Hematopoietic multipotent progenitor cell treated with erythropoietin and hydrocortisone succinate and interleukin-3 and kit ligand, for 4 days (in vitro differentiated cells): ENCODE measurements around the gene FSIP1.

Experiments used
- DNase-seq: peaks from one replicate; pipeline ENCODE4 v3.0.0-alpha.2; 2015

The FSIP1 gene

GRCh38 chr15:39580117-39580484 is 202.5 kb downstream of the FSIP1 start:
- DNase-seq, result peak; percentile 95

DNA sequence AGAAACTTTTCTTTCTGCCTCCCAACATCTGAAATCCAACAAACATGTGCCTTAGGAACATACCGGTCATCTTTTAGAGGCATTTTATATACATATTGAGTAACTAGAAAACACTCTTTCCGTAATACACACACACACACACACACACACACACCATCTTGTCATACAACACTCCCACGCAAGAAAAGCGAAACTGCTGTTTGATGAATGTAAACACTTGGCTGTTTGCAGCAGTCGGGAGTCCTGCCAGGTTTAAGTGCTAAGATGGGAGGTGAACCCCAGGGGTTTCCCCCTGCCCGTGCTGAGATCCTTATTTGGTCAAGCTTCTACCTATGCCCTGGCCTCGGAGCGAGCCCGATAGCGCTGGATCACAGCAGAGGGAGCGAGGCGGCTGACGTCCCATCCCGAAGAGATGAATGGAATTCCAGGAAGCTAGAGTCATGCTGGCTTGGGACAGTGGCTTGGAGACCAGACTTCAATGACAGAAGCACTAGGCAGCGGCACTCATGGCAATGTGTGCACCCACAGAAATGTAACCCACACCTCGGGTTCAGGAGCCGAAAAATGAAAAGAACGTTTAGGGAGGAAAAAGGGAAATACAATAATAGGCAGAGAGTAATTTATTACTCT is 203.0 kb downstream of the FSIP1 start:
- no peak for DNase-seq

- no peak for DNase-seq
Measured at GRCh38 chr15:39578851-39579486, 203.7 kb downstream of the FSIP1 start.

DNA sequence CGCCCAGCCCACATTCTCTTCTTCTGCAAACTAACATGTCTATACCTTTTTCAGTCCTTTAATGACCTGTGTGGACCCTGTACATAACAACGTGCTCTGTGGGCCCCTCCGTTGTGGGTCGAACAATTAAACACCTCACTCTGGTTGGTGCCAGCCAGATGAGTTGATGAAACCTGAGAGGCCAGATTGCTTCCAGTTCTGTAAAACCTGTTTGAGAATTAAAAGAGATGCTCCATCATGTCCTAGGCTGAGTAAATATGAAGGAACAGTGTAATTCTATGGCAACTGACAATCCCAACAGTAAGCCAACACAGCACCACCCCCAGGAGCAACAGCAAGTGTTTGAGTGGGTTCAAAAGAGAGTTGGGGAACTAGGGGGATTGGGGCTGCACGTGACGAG is 207.5 kb downstream of the FSIP1 start:
- DNase-seq, result no peak

DNA sequence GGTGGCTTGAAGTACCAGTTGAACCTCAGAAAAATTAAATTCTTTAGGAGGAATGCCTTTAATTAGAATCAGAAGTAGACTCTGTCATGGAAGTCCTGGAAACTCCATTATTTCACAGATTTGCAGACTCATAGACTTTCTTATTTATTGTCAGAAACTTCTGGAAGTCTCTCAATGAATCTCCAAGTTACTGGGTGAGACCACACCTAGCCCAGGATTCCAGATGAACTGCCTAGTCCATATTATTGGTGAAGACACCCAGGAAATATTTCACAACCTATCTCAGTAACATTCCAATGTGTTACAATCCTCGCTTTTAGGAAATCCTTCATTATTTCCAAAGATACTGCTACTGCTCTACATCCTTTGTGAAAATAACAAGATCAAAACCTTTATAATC is 208.2 kb downstream of the FSIP1 start:
- no peak for DNase-seq

DNA sequence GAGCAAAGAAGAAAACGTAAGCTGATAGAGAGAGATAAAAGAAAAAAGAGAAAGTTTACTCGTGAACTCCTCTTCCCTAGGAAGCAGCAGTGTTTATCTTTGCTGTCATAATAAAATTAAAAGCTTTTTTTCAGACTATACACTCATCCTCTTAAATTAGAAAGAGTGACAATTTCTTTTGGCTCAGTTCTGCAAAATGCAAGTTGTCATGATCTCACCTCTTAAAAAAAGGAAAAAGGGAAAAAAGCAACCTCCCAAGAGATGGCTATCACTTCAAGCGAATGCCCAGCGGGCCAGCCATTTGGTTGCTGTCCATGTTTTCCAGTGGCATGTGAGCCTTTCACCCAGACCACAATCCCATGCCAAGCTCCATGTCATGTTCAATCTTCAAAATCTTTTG is 208.8 kb downstream of the FSIP1 start:
- DNase-seq, result no peak

- DNase-seq, result no peak
Measured at GRCh38 chr15:39573287-39573686, 209.4 kb downstream of the FSIP1 start.

GRCh38 chr15:39565851-39566250 is 216.8 kb downstream of the FSIP1 start:
- DNase-seq, result no peak

GRCh38 chr15:39564972-39565665 is 217.5 kb downstream of the FSIP1 start:
- no peak for DNase-seq

DNA sequence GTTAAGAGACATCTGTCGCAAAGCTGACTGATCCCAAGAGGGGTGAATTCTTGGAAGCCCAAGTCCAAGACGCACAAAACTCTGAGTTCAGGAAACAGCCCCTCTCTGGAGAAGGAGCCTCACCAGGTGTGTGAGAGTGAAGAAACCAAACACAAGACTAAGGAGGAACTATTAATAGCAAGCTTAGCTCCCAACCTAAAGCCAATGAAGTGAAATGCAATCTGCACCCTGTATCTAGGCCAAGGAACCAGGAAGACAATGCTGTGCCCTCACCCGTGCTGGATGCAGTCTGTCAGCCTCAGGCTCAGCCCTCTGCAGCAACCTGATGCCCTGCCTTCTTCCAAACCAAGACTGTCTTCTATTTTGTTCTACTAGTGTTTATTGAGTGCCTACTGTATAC is 224.2 kb downstream of the FSIP1 start:
- DNase-seq, result no peak

GRCh38 chr15:39556461-39556860 is 226.2 kb downstream of the FSIP1 start:
- no peak for DNase-seq

GRCh38 chr15:39555885-39556284 is 226.8 kb downstream of the FSIP1 start:
- DNase-seq, result peak; percentile 10

GRCh38 chr15:39554746-39555387 is 227.8 kb downstream of the FSIP1 start:
- DNase-seq, result no peak

DNA sequence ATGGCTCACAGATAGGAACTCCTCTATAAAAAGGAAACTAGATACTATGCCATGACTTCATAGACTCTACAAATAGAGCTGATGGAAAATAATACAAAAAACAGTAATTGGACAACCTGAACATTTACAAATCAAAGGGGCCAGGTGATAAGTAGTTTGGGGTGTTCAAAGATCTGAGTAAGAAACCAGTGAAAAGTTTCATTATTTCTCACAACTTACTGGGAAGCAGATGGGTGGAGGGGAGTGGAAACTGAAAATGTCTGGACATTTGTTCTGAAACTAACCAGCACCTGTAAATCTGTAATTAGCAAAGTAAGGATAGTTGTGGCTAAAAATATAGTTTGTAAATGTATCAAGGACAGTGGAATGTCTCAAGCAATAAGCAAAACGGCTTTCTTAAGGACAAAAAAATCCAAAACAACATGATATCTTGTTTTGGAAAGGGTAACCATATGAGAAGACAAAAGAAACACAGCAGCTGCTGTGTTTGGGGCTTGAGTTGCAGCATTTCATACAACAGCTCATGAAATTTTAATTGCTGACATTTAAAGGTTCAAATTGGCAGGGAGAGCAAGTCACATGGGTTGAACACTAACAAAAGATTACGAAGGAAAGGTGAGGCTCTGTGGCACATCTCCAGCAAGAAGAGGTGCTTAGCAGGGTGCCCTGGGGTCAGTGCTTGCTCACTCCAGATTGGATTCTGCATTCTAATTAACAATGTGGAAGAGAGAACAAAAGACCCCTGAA is 228.5 kb downstream of the FSIP1 start:
- no peak for DNase-seq

DNA sequence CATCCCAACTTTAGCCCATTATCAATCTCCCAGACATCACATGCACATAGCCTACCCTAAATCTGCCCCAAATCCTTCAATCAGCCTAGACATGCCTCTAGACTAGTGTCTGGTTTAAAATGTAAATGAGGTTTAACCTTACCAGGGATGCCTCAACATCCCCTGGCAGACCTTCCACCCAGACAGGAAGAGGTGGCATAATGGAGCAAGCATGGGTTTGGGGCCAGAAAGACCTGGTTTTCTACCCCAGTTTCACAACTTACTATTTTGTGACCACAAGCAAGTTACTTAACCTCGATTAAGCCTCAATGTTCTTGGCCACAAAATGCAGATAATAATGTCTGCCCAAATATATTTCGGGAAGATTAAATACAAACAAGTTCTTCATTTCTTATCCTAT is 230.1 kb downstream of the FSIP1 start:
- DNase-seq, result peak; percentile 69

DNA sequence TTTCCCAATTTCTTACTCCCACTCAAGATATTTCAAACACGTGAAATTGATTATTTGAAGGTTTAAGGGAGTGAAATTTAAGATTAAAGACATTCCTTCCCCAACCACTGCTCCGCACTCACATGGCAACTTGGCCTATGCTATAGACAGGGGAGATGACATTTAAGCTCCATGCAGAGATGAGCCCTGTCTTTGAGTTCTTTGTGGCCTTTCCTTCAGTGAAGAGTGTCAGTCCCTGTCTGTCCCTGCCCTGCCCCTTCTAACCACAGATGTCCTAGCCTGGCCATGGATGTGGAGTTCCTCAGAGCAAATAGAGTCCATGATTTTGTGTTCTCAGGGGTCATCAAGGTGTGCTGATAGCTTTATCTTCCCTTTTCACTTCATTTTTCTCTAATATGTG is 231.2 kb downstream of the FSIP1 start:
- DNase-seq, result no peak
